ENCODE data around the gene BOK. TPM values are rescaled to one million over a fixed set of nuclear protein-coding genes. Genes with fewer than 3 reads are reported as not detected.

The BOK gene
- total and polyA plus RNA-seq, 9 of the 15 experiments (the other 6 are each of a cell fraction or from before 2014, with no cell fraction given) = 0.03 to 3.3 (median 2.0) TPM; not detected in 1

DNA sequence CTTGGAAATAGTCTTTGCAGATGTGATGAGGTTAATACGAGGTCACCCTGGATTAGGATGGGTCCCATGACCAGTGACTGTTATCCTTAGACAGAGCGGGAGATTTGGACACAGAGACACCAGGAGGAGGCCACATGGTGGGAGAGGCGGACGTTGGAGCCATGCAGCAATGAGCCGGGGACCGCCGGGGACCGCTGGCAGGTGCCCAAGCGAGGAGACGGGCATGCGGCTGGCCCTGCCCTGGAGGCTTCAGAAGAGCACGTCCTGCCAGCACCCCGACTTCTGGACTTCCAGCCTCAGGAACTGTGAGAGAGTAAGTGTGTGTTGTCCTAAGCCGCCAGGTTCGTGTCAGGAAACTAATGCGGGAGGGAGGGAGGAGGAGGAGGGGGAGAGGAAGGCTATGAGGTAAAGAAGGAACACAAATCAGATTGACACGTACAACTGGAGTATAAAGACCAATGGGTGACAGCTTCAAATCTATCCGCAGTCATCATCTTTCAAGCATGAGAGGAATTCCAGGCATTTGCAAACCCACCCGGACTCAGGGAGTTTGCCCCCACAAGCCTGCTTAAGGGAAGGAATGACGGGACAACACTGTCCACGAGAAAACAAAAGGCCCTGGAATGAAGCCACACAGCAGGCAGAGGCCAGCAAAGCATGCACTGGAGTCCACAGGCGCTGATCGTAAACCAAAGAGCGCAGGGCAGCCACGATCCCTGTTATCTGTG, 11.6 kb upstream of the BOK start (continued):
- TF ChIP-seq GMEB1 (CRISPR knock-in tag; IDR thresholded peaks at IDR 0.05) = no peak
- no peak for TF ChIP-seq USF1 (CRISPR knock-in tag; IDR thresholded peaks at IDR 0.05)
- TF ChIP-seq PRPF4 (IDR thresholded peaks at IDR 0.05; ENCODE audit: insufficient read depth, low read depth, low read length, poor library complexity, severe bottlenecking) = no peak
- TF ChIP-seq, protein P1, sequence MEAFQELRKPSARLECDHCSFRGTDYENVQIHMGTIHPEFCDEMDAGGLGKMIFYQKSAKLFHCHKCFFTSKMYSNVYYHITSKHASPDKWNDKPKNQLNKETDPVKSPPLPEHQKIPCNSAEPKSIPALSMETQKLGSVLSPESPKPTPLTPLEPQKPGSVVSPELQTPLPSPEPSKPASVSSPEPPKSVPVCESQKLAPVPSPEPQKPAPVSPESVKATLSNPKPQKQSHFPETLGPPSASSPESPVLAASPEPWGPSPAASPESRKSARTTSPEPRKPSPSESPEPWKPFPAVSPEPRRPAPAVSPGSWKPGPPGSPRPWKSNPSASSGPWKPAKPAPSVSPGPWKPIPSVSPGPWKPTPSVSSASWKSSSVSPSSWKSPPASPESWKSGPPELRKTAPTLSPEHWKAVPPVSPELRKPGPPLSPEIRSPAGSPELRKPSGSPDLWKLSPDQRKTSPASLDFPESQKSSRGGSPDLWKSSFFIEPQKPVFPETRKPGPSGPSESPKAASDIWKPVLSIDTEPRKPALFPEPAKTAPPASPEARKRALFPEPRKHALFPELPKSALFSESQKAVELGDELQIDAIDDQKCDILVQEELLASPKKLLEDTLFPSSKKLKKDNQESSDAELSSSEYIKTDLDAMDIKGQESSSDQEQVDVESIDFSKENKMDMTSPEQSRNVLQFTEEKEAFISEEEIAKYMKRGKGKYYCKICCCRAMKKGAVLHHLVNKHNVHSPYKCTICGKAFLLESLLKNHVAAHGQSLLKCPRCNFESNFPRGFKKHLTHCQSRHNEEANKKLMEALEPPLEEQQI (IDR thresholded peaks at IDR 0.05) = no peak
- TF ChIP-seq ZNF212 (CRISPR knock-in tag; IDR thresholded peaks at IDR 0.05) = no peak
- no peak for TF ChIP-seq RBM25 (IDR thresholded peaks at IDR 0.05; ENCODE audit: low read depth, low read length, severe bottlenecking)
- TF ChIP-seq REST (IDR thresholded peaks at IDR 0.05; ENCODE audit: borderline replicate concordance) = no peak
- no peak for TF ChIP-seq REST (CRISPR knock-in tag; IDR thresholded peaks at IDR 0.05; ENCODE audit: low read depth)
- no peak for TF ChIP-seq EWSR1 (IDR thresholded peaks at IDR 0.05; ENCODE audit: borderline replicate concordance, low read depth, partially characterized antibody)
- TF ChIP-seq NFE2L1 (tag; IDR thresholded peaks at IDR 0.05; ENCODE audit: borderline replicate concordance, low read depth) = no peak
- TF ChIP-seq CXXC5 (CRISPR knock-in tag; IDR thresholded peaks at IDR 0.05) = 0 out of 2 replicates have a peak, but pooled peaks have one; percentile 15
- no peak for TF ChIP-seq ATF1 (CRISPR knock-in tag; IDR thresholded peaks at IDR 0.05)
- no peak for TF ChIP-seq ATF1 (tag; IDR thresholded peaks at IDR 0.05)
- no peak for TF ChIP-seq DPF2 (IDR thresholded peaks at IDR 0.05)
- TF ChIP-seq PRMT5 (CRISPR knock-in tag; IDR thresholded peaks at IDR 0.05) = no peak
- TF ChIP-seq ZNF778 (CRISPR knock-in tag; IDR thresholded peaks at IDR 0.05) = no peak

Data from K562 (cell line).